ENCODE measurements around the gene CD63.

DNA sequence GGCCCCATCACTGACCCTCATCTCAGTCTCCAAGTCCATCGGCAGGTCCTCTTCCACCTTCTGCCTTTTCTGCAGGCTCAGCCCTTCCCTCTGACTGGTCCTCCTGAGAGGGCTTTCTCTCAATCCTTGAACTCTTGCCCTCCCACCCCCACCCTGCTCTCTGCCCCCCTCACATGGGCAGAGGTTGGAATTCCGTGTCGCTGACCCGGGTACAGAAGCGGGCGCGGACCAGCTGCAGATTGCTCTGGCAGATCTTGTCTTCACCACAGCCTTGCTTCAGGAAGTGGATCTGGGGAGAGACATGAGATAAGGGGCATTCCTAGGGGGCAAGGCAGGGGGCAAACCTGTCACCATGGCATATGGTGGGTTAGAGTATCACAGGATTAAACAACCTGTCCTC is 33.5 kb downstream of the CD63 start:
- TF ChIP-seq POLR2A (IDR thresholded peaks at IDR 0.05; ENCODE audit: low read depth, low read length) (no peak), POLR2AphosphoS5 (IDR thresholded peaks at IDR 0.05; ENCODE audit: low read depth, low read length) (no peak), TAF1 (IDR thresholded peaks at IDR 0.05; ENCODE audit: low read depth, low read length) (no peak), SPI1 (IDR thresholded peaks at IDR 0.05; ENCODE audit: low read depth, low read length) (no peak), PAX5 (IDR thresholded peaks at IDR 0.05; ENCODE audit: insufficient read depth, low read length, severe bottlenecking) (no peak)

Data from GM12891 (cell line).